Stimulated activated CD4-positive, alpha-beta T cell treated with anti-CD3 and anti-CD28 coated beads, TNF-alpha, amount 100 ng/mL, for 4 hours (primary cell): ENCODE measurements around the gene TMEM215.
"Not testable (repeated sequence)": the region's sequence is repeated elsewhere in the genome, so short reads cannot be mapped to it uniquely, and the experiment has no call there.

Experiments
- DNase-seq, 3 experiments: peaks; one replicate each; pipeline ENCODE4 v3.0.0-alpha.2; 2020; ENCODE audit warnings: low read depth in 3 of 3

The TMEM215 gene

DNA sequence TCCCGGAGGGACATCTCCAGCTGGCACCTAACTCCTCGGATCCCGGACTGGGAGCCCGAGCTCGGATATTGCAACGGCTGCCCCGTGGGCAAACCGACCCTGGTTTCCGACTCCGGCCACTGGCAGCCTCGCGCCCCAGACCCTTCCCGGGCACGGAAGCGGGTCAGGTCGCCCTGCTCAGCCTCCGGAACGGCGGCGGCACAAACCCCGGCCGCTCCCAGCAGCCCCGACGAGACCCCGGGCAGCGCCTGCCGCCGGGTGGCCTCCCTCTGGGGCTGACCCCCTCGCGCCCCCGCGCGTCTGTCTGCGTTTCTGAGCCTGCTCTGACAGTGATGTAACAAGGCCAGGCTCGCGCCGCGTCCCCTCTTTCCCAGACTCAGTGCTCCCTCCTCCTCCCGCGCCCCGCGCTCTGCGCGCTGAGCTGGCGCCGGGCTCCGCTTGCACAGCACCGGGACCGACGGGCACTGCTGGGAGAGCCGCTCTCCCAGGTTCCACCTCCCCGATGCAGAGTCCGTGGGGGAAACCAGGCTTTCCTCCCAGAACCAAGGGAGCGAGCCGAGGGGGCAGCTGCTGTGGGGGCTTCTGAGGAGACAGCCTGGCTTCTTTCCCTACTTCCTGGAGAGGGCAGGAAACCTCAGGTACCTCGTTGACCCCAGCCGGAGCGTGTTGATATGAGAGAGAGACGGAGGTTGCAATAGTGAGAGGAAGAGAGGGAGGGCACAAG, at the start of gene TMEM215:
Gene TMEM215 (plus strand): TSS at position 373 of the 724 bp plus-strand sequence. CDS start 644 bp downstream, outside the sequence.
- DNase-seq = no peak

GRCh38 chr9:32735476-32735875, 47.9 kb upstream of the TMEM215 start:
- no peak for DNase-seq

- DNase-seq = no peak
These were observed 46.0 kb upstream of the TMEM215 start for GRCh38 chr9:32737378-32737777.

DNA sequence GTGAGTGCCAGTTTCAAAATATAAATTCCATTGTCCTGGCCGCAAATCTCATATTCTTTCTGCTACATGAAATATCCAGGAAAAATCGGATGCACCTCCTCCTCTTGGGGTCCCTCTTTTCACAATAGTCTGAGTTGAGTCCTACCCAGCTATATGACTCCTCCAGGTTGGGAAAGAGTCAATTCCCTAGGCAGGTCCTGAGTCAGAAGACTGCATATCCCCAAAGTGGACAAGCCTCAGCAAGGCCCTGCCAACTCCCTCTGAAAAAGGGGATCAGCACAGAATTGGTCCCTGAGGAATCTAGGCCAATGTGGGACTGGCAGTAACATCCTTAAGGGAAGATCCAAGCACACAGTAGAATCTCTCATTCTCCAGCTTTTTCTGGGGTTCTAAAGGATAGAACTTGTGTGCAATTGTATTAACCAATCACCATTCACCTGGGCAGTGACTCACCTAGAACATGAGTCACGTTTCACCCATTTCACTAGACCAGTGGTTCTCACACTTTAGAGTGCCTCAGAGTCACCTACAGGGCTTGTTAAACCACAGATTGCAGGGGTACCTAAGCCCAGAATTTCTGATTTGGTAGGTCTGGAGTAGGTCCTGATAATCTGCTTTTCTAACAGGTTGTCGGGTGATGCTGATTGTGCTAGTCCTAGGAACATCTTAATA, 44.7 kb upstream of the TMEM215 start:
- no peak for DNase-seq

DNA sequence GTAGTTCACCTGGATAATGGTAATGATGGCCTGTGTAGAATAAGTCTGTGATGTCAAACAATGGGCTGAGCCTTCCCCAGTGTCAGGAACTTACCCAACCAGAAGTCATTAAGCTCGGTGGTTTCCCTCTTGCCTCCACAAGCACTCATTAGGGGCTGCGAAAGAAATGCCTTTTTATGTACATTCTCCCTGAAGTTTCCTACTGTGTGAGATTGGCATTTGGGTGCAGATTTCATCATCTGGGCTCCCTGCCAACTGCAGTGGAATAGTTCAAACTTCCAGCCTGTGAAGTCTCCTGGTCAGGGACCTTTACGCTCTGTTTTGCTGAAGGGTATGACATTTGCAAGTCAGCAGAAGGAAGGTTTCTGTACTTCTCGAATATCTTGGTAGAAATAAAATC, 41.6 kb upstream of the TMEM215 start:
- DNase-seq = no peak

DNA sequence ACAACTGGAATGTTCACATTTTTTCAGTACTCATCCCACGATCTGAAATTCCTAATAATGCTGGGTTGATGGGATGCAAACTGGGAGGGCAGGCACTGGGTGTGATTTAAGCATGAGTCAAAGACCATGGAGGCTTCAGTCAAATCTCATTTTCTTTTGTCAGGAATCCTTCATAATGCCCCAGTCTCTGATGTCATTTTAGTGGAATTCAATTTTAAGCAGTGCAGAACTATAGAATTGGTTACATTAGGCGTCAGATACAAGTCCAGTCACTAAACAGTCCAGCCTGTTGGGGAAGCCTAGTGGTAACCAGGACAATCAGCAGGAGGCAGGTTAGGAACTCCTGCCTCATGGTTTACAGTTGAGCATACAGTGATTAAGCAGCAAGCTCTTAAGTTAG, 41.0 kb upstream of the TMEM215 start:
- DNase-seq = no peak

GRCh38 chr9:32748013-32748412, 35.3 kb upstream of the TMEM215 start:
- DNase-seq = no peak

- no peak for DNase-seq
These were observed 27.6 kb upstream of the TMEM215 start for GRCh38 chr9:32755730-32756129.

GRCh38 chr9:32764139-32764538, 19.2 kb upstream of the TMEM215 start:
- DNase-seq = no peak

- DNase-seq = no peak
These were observed 8.1 kb upstream of the TMEM215 start for GRCh38 chr9:32775283-32775682.

DNA sequence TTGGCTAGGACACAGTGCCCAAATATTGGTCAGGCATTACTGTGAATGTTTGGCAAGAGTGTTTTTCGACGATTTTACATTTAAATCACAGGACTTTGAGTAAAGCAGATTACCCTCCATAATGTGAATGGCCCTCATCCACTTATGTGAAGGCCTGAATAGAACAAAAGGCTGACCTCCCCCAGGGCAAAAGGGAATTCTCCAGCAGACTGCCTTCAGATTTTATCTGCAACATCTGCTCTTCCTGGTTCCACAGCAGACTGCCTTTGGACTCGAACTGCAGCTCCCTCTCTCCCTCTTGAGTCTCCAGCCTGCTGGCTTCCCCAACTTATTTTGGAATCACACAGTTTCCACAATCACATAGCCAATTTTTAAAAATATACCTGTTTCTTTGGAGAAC, 7.1 kb upstream of the TMEM215 start:
- DNase-seq = no peak

DNA sequence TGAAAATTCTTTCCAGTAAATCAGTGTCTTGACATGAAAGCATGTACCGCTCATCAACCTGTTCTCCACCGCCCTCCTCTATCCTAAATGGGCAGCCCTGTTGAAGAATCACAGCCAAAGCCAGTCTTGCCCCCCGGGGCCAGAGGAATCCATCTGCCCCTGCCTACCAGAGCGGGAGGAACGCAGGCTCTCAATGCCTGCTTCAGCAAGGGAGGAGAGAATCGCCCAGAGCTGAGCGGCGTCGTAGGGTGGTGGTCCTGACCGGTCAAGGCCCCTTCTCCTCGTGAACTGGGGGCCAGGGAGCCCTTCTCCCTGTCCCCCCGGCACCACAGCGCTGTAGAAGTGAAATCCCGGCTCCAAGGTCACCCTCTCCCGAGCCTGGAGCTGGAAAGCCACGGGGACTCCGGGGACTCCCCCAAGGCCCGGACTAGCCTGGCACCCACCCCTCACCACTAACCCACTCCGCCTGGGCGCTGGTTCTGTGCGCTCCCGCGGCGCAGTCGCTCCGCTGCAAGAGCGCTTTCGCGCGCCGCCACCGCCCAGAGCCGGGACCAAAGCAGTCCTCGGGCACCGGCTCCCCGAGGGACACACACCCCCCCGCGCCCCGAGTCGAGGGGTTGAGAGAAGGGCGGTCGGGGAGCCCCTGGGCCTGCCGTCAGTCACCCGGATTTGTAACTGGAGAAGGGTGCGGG, 718 bp upstream of the TMEM215 start:
- DNase-seq = no peak

GRCh38 chr9:32787816-32788215, 4.5 kb downstream of the TMEM215 start:
- DNase-seq = no peak

GRCh38 chr9:32796015-32796414, 12.7 kb downstream of the TMEM215 start:
- not testable (repeated sequence) for DNase-seq

GRCh38 chr9:32801530-32801929, 18.2 kb downstream of the TMEM215 start:
- no peak for DNase-seq

- no peak for DNase-seq
These were observed 23.9 kb downstream of the TMEM215 start for GRCh38 chr9:32807217-32807616.

- no peak for DNase-seq
These were observed 27.9 kb downstream of the TMEM215 start for GRCh38 chr9:32811246-32811645.

- DNase-seq = no peak
These were observed 37.0 kb downstream of the TMEM215 start for GRCh38 chr9:32820322-32820721.

DNA sequence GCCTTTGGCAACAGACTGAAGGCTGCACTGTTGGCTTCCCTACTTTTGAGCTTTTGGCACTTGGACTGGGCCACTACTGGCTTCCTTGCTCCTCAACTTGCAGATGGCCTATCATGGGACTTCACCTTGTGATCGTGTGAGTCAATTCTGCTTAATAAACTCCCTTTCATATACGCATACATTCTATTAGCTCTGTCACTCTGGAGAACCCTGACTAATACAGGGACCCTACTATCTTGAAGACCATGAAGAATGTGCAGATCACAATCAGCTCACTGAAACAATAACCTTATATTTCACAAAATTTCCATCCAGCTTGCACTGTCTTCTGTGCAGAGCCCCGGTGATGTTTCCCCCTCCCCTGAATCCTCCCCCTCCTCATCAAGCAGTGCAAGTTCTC, 39.8 kb downstream of the TMEM215 start:
- no peak for DNase-seq

GRCh38 chr9:32823551-32823950, 40.2 kb downstream of the TMEM215 start:
- DNase-seq = no peak

DNA sequence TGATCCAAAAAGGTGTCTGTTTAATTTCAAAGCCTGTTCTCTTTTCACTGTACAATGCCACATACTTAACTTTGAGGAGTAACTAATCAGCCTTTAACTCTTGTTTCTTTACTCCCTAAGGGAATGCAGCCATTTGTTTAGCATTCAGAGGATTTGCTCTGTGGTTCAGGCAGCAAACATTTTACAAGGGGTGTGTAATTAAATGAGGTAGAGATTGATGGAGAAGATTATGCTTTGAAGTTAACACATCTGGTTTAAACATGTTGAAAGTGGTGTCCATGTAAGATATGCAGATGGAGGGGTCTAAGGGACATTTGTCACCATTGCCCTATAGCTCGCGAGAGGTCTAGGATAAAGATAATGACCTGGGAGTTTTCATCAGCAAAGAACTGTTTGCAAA, 41.9 kb downstream of the TMEM215 start:
- DNase-seq = no peak

GRCh38 chr9:32828861-32829260, 45.5 kb downstream of the TMEM215 start:
- no peak for DNase-seq

- DNase-seq = no peak
These were observed 49.0 kb downstream of the TMEM215 start for GRCh38 chr9:32832346-32832745.
